Stimulated activated CD4-positive, alpha-beta T cell treated with anti-CD3 and anti-CD28 coated beads, Interleukin-4, amount 100 ng/mL, for 1 hour (primary cell): ENCODE measurements around the gene RTN4.

Experiments
- DNase-seq: peaks from one replicate; pipeline ENCODE4 v3.0.0-alpha.2; 2020

The RTN4 gene

GRCh38 chr2:54946220-54946805, 103.9 kb downstream of the RTN4 start:
- no peak for DNase-seq

- no peak for DNase-seq
Measured at GRCh38 chr2:54945391-54946219, 104.6 kb downstream of the RTN4 start.

- no peak for DNase-seq
Measured at GRCh38 chr2:54944724-54945326, 105.4 kb downstream of the RTN4 start.

- no peak for DNase-seq
Measured at GRCh38 chr2:54942373-54942772, 107.9 kb downstream of the RTN4 start.

GRCh38 chr2:54941248-54941984, 108.8 kb downstream of the RTN4 start:
- no peak for DNase-seq

- DNase-seq, result no peak
Measured at GRCh38 chr2:54940723-54941122, 109.5 kb downstream of the RTN4 start.

- DNase-seq, result no peak
Measured at GRCh38 chr2:54939446-54940118, 110.7 kb downstream of the RTN4 start.

GRCh38 chr2:54936766-54937165, 113.5 kb downstream of the RTN4 start:
- DNase-seq, result no peak

GRCh38 chr2:54935389-54935788, 114.9 kb downstream of the RTN4 start:
- no peak for DNase-seq

GRCh38 chr2:54931473-54931872, 118.8 kb downstream of the RTN4 start:
- DNase-seq, result no peak

GRCh38 chr2:54928719-54929118, 121.5 kb downstream of the RTN4 start:
- DNase-seq, result no peak

GRCh38 chr2:54927751-54928615, 122.3 kb downstream of the RTN4 start:
- no peak for DNase-seq

- no peak for DNase-seq
Measured at GRCh38 chr2:54927085-54927750, 123.0 kb downstream of the RTN4 start.

GRCh38 chr2:54925022-54925421, 125.2 kb downstream of the RTN4 start:
- DNase-seq, result no peak

GRCh38 chr2:54924121-54924520, 126.1 kb downstream of the RTN4 start:
- no peak for DNase-seq
